NCI-H2171 treated with DMSO at 0.1 percent for 48 hours (cell line): ENCODE measurements around the gene IFIT2.
"Not testable (repeated sequence)": the region's sequence is repeated elsewhere in the genome, so short reads cannot be mapped to it uniquely, and the experiment has no call there.

Experiments used
- DNase-seq: peaks from one replicate; lab custom pipeline; 2025; lab: John Stamatoyannopoulos, UW

Gene IFIT2

DNA sequence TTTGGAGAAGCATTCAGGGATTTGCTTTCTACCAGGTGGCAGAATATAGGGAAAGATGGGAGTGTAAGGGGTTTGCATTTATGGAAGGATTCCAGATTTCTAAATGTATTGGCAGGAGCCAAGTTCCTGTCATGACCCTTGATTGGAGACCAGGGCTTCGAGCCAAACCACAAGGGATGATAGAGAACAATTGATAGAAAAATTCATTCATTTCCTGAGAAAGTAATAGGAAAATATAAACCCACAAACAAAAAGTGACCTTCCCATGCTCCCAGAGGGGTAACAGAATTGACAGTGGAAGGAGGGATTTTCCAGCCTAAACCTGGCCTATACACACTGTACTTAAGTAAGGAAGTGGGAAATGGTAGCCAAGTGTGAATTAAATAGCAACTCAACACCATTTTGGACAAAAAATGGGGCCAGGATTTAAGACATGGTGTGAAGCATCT lies 22.4 kb upstream of the IFIT2 start:
- DNase-seq = no peak

- DNase-seq = no peak
Measured at GRCh38 chr10:89280508-89280907, 21.3 kb upstream of the IFIT2 start.

DNA sequence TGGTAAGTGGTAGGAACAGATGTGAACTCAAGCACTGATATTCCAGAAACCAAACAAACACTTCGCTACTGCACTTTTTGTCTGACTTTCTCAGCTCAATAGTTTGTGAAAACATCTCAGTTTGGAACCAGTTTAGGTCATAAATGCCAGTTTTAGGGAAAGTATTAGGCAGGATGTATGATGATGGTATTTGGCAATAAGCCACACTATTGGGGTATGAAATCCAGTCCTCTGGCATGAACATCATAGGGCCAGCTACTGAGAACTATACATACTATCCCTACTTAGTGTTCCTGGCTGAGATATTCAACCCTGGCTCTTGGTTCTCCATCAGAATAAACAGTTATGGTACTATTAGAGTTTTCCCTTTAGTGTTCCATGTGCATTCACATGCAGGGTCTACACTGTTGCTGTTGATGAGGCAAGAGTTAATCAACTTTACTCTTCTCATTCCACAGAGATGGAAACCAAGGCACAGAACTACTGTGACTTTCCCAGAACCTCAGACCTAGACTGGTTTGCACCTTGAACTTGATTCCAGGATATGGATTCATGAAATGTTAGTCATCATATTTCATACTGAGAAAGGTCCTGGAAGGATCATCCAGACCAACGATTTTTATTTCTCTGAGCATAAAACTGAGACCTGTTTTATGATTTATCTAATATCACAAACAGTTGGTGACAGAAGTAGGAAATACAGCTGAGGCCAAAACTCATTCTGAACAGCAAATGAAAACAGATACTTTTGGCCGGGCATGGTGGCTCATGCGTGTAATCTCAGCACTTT lies 20.0 kb upstream of the IFIT2 start:
- DNase-seq = no peak

- DNase-seq = no peak
Measured at GRCh38 chr10:89283025-89283935, 18.6 kb upstream of the IFIT2 start.

GRCh38 chr10:89283936-89284475 lies 17.8 kb upstream of the IFIT2 start:
- no peak for DNase-seq

DNA sequence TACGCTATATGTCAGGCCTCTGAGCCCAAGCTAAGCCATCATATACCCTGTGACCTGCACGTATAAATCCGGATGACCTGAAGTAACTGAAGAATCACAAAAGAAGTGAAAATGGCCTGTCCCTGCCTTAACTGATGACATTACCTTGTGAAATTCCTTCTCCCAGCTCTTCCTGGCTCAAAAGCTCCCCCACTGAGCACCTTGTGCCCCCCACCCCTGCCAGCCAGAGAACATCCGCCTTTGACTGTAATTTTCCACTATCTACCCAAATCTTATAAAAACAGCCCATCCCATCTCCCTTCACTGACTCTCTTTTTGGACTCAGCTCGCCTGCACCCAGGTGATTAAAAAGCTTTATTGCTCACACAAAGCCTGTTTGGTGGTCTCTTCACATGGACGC lies 17.1 kb upstream of the IFIT2 start:
- DNase-seq = not testable (repeated sequence)

GRCh38 chr10:89285303-89285702 lies 16.5 kb upstream of the IFIT2 start:
- not testable (repeated sequence) for DNase-seq

DNA sequence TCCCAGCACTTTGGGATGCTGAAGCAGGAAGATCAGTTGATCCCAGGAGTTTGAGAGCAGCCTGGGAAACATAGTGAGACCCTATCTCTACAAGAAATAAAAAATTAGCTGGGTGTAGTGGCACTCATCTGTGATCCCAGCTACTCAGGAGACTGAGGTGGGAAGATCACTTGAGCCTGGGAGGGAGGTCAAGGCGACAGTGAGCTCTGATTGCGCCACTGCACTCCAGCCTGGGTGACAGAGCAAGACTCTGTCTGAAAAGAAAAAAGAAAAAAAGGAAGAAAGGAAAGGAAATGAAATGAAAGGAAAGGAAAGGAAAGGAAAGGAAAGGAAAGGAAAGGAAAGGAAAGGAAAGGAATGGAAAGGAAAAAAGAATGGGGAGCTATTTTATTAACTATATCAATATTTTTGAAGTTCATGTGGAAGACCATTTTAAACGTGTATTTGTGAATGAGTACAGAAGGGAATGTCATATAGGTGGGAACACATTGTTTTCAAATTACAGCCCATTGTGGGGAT lies 7.1 kb upstream of the IFIT2 start:
- no peak for DNase-seq

DNA sequence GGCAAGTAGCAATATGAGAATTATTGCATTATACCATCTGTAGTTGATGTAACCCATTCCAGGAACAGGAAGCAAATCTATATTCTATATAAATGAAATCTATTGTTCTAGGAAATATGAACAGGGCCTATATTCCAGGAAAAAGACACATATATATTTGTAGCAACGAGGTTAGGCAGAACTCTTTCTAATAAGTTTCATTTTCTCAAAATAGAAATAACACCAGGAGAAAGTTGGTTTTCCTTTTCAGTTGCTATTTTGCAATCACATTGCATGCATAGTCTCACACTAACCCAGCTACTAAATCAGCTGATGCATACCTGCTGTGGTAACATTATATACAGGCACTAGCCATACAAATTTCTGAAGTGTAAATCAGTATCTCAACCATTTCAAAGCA lies 6.2 kb upstream of the IFIT2 start:
- DNase-seq = no peak

- no peak for DNase-seq
Measured at GRCh38 chr10:89296220-89296648, 5.6 kb upstream of the IFIT2 start.

- no peak for DNase-seq
Measured at GRCh38 chr10:89297356-89297755, 4.5 kb upstream of the IFIT2 start.

DNA sequence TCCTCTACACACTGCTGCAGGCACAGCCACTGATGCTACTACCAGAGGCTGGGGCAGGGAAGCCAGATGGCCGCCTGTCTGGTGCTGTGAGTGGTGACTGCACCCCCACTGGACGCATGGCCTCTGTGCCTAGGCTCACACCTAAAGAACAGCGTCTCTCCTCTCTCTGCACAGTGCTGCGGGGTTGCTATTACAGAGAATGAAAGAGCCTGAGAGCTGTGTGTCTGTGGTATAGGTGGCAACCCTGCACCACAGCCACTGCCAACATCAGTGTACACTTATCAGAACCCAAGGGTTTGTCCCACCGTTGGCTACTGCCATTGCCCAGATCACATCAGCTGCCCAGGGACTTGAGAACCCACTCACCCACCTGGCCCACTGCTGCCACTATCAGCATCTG lies 4.1 kb upstream of the IFIT2 start:
- no peak for DNase-seq

DNA sequence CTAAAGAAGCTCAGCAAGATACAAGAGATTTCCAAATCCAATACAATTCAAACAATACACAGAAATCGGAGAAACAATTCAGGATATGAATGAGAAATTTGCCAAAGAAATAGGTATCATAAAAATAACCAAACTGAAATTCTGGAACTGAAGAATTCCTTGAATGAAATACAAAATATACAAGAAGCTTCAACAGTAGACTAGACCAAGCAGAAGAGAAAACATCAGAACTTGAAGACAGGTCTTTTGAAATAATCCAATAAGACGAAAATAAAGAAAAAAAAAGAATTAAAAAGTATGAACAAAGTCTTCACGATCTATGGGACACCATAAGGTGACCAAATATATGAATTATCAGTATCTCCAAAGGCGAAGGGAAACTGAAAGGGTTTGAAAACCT lies 2.8 kb upstream of the IFIT2 start:
- DNase-seq = no peak

DNA sequence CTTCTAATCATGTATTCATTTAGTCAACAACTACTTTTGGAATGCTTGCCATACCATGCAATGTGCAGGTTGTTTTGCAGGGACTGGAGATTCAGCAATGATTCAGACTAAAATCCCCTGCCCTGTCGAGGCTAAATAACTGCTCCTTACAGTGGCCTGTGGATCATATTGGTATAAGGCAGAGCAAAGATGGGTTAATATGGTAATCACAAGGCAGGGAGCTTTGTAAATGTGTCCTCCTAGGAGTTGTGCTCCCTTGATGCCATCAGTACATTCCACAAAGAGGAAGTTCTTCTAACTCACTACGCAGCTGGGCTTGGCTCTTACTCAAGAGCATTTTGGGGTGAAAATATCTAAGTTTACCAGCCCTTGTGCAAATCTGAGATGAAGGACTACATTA lies 614 bp upstream of the IFIT2 start:
- DNase-seq = no peak

- no peak for DNase-seq
Measured at GRCh38 chr10:89302625-89303024, 779 bp downstream of the IFIT2 start.

- DNase-seq = no peak
Measured at GRCh38 chr10:89303161-89303560, 1.3 kb downstream of the IFIT2 start.

- no peak for DNase-seq
Measured at GRCh38 chr10:89304026-89304425, 2.2 kb downstream of the IFIT2 start.

DNA sequence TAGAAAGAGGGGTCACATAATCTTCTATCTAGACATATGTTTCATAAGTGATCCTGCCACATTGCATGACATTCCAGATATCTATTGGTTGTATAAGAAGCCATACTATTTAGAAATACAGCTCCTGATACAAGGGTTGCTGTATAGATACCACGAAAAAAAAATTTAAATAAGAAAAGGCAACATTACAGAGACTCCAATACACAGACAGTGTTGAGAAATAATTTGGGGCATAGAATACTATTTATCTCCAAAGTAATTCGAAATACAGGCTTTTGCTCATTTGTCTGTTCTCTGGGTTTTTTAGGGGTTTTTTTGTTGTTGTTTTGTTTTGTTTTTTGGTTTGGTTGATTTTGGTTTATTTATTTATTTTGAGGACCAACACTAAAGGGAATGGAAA lies 2.6 kb downstream of the IFIT2 start:
- no peak for DNase-seq

DNA sequence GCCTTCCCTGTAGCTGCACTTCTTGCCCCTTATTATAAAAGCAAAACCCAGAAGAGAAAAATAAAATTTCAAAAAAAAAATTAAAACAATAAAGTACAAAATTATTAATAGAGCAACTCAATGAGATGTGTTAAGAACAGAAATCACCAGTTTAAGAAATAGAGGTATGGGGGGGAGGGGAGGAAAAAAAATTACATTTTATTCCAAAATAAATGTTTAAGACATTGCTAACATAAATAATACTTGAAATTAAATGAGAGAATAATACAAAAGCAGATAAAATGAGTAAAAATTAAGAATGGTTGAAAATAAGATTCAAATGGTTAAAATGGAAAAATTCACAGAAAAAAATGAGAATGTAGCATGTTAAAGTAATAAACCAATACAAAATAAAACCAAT lies 3.1 kb downstream of the IFIT2 start:
- no peak for DNase-seq

DNA sequence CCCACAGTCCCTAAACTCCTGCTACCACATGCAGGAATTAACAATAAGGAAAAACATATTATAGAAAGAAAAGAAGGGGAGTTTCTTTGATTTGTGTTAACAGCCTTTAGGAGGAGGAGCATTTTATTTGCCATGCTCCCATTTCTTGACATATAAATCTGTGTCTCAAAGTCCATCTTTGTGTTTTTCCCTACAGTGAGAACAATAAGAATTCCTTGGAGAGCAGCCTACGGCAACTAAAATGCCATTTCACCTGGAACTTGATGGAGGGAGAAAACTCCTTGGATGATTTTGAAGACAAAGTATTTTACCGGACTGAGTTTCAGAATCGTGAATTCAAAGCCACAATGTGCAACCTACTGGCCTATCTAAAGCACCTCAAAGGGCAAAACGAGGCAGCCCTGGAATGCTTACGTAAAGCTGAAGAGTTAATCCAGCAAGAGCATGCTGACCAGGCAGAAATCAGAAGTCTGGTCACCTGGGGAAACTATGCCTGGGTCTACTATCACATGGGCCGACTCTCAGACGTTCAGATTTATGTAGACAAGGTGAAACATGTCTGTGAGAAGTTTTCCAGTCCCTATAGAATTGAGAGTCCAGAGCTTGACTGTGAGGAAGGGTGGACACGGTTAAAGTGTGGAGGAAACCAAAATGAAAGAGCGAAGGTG lies 4.1 kb downstream of the IFIT2 start:
- DNase-seq = no peak

DNA sequence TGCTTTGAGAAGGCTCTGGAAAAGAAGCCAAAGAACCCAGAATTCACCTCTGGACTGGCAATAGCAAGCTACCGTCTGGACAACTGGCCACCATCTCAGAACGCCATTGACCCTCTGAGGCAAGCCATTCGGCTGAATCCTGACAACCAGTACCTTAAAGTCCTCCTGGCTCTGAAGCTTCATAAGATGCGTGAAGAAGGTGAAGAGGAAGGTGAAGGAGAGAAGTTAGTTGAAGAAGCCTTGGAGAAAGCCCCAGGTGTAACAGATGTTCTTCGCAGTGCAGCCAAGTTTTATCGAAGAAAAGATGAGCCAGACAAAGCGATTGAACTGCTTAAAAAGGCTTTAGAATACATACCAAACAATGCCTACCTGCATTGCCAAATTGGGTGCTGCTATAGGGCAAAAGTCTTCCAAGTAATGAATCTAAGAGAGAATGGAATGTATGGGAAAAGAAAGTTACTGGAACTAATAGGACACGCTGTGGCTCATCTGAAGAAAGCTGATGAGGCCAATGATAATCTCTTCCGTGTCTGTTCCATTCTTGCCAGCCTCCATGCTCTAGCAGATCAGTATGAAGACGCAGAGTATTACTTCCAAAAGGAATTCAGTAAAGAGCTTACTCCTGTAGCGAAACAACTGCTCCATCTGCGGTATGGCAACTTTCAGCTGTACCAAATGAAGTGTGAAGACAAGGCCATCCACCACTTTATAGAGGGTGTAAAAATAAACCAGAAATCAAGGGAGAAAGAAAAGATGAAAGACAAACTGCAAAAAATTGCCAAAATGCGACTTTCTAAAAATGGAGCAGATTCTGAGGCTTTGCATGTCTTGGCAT lies 4.8 kb downstream of the IFIT2 start:
- DNase-seq = no peak
